GM18511 (cell line): Measurements from ENCODE around the gene HOTAIR.

Source experiments
- ATAC-seq: cut with Tn5 transposase; IDR thresholded peaks from one replicate; pipeline ENCODE4 v1.9.1; 2021; ENCODE audit warnings: mild to moderate bottlenecking, moderate library complexity; ENCODE audit not compliant: unreplicated experiment

HOTAIR gene

DNA sequence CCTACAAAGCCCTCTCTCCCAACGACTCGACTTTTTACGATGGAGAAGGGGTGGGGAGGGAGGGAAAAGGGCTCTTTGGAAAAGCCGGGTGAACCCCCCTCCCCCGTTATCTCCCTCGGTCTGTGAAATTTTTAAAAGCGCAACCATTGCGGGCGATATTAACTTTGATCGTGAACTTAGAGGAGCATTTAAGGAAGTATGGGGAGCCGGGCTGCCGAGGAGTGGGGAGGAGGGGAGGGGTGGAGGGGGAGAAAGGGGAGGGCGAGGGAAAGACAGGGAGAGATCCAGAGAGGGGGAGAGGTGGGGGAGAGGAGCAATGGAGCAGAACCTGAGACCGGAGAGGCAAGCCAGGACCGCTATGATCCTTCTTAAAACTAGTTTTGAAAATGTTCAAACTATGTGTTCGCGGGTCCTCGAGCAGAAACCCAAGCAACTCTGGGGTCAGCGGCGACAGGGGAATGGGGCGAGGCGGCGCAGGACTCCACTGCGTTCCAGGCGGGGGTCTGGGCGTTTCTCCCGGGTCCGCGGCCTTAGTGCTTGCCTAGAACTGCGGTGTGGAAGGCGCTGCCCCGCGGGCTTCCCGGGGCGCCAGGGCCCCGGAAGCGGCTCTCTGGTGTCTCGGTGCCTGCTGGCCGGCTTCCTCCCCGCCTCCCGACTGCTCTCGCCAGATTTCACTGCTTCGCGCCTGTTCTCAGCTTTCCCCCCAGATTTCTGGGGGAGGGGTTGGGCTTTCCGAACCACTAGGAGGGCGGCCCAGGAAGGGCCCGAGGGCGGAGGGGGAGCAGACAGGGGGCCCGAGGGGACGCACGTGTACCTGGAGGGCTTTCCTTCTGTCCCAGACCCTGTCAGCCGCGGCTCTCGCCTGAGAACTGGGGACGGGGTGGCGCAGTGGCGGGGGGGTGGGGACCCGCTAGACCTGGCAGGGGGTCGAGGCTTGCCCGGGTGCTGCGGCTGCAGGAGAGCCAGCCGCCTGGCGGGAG lies at the start of gene HOTAIR:
Gene HOTAIR (minus strand): TSS at position 871 of the 980 bp plus-strand sequence.
- no peak for ATAC-seq

GRCh38 chr12:54024127-54024526 lies 49.4 kb upstream of the HOTAIR start:
- ATAC-seq = no peak

DNA sequence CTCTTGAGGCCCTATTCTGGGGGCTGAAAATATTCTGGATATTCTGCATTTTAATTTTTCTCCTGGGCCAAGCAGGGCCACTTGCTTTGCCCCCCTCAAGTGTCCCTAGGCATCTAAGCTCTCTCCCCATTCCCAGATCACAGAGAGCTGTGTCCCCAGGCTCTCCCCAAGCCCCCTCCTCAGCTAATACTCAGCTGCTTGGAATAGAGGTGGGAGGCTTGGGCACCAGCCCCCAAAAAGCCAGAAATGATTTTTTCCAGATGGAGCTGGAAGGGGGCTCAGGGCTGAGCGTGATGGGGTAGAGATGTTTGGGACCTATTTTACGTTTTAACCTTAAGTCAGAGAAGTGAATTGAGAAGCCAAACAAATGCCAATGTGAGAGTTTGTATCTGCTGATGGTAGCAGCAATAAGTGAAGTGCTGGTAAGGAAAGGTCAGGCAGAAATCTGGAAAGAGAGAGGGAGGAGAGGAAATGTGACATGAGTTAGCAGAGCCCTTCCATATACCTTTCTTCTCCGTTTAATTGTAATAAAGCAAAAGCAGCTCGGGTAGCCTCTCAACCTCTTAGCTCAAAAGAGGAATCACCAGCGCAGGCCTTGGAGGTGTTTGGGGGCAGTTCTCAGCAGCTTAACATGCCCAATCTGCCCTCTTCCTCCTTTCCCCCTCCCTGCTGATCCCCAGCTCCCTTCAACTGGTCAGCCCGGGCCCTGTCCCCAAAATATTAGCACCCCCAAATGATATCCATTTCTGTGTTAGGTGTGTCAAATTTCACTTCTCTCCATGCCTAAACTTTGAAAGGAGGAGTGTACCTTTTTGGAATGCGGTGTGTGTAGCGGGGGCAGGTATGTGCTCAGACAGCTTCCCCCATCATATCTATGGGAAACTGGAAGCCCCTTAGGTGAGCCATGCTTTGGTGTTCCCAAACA lies 48.5 kb upstream of the HOTAIR start:
- no peak for ATAC-seq

DNA sequence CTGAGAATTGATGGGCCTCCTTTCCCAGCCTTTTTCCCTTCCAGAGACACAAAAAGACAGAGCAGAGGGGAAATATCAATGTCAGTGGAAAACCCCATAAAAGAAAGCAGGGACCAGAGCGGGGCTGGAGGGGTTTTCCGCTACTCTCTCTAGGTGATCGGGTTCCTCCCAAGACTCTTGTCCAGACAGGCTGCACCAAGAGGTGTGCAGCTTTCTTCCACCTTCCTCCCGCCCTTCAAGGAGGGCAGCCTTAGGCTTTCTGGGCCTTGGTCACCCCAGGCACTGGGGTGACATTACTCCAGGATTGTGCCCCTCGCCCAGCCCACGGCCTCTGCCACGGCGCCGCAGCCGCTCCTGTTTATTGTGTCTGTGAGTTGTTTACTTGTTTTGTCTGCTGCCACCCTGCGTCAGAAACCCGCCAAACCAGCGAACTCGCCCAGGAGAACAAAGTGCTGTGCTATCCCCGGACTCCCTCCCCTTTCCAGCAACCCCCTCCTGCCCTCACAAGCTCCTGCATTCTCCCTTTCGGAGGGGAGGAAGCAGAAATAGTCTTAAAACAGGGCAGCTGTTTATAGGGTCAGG lies 46.8 kb upstream of the HOTAIR start:
- ATAC-seq = no peak

- ATAC-seq = no peak
These were observed 46.0 kb upstream of the HOTAIR start for GRCh38 chr12:54020591-54021405.

DNA sequence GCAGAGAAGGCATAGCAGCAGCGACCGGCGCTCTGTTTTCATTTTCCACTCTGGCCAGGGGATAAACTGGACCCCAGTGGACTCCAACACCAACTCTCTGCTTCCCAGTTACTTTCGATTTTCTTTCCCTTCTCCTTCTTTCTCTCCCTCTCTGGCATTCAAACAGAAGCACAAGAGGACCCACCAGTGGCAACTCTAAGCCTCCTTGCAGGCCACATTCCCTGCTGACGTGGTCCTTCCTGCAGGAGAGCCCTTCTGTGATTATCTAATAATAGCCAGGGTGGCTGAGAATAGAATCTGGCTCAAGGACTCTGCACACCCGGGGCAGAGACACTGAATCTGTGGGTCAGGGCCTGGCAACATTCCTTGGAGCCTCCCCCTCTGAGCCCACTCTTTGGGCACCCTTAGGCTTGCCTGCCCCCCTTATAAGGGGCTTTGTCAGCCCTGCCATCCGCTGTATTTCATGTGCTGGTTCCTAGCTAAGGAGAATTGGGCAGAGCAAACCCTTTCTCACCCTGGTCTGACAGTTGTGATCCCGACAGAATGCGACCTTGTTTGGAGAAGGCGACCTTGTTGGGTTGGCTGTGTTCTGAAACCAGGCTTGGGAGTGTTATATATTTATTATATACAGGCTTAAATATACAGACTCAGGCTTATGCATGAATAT lies 45.3 kb upstream of the HOTAIR start:
- no peak for ATAC-seq

- ATAC-seq = no peak
These were observed 44.5 kb upstream of the HOTAIR start for GRCh38 chr12:54019091-54019811.

GRCh38 chr12:54018468-54018984 lies 43.8 kb upstream of the HOTAIR start:
- no peak for ATAC-seq

DNA sequence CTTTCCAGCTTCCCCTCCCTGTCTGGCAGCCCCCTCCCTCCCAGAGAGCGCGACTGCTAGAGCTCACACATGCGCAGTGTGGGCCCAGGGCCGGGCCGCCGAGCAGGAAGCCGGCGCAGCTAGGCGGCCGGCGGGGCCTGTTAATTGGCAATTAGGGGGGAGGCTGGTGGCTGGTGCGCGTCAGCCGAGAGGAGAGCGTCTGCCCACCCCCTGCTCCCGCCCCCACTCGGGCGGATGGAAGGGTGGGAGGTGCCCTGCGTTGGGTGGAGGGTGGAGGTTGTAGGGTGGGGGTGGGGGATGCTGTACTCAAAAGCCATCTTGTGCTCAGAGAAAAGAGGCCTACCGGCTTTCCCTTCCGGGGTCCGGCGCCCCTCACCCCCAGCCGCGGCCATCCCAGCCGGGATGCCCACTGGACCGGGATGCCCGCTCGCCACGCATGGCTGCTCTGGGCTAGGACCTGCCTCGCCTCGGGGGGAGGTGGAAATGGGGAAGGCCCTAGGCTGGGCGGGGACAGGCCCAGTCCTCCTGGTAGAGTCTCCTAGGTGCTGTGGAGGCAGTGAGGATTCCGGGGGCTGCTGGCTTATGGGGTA lies 43.2 kb upstream of the HOTAIR start:
- ATAC-seq = peak; percentile 91

GRCh38 chr12:54017027-54017788 lies 42.5 kb upstream of the HOTAIR start:
- peak; percentile 56 for ATAC-seq

DNA sequence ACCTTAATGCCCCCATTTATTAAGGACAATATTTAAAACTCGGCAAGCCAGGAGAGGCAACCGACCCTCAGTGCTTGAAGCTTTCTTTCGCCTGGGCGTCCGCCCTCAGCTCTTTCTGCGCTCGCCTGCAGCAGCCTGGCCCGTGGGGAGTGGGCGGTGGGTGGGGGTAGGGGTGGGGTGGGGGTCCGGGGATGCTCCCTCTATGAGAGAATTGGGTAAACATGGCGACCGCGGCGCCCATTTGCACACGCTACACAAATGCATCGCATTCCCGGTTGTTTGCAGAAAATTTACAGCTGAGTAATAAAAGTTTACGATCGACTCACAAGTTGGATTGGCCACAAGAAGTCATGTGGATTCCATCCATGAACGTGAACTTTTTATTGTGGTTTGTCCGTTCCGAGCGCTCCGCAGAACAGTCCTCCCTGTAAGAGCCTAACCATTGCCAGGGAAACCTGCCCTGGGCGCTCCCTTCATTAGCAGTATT lies 41.8 kb upstream of the HOTAIR start:
- no peak for ATAC-seq

DNA sequence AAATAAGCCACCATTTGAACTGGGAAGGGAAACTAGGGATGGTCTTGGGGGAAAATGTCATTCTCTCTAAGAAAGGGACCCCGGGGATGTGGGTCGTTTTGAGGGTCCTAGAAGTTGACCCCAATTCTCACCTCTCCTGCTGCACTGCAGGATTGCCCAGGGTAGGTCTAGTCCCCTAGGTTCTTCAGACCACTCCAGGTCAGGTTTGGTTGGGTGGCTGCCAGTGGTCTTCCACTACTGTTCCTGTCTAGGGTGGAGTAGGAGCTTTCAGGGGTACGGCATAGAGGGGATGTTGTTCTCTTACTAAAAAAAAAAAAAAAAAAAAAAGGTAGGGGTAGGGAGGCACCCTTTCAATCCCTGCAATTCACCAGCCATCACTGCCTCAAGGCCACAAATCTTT lies 41.3 kb upstream of the HOTAIR start:
- no peak for ATAC-seq

DNA sequence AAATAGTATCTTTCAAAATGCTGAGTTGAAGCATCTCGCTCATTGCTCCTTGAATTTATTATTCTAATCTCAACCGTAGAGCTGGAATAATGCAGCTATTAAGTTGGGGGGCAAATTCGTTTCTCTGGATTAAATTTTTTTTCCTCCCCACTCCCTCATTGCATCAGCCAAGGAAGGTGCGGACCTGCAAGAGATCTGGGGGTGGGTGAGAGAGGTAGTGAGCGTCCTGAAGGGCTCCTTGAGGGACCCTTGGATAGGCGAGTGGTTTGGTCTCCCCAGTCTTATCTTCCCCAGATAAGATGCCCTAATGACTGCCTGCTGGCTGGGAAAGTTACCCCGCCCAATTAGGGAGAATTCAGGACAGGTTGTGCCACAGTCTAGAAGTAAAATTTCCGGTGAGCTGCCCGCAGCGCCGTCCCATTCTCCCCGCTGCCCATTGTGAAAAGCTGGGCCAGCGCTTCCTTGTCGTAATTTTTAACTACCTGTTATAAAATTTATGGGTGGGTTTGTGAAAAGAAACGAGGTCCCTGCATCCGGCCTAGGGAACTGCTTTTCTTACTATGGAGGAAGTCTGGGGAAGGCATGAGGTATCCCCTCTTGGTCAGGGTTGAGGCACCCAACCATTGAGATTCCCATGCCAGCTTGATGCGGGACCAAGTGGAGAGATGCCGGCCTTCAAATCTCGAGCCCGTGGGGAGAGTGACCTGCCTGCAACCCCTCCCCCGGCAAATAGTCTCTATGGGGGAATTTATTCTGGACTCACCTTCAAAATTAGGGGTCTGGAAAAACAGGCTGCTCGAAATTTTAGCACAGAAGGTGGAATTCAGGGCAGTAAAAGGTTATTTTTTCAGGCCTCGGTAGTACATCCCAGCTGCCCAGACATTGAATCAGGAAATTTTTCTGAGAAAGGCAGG lies 40.5 kb upstream of the HOTAIR start:
- no peak for ATAC-seq

DNA sequence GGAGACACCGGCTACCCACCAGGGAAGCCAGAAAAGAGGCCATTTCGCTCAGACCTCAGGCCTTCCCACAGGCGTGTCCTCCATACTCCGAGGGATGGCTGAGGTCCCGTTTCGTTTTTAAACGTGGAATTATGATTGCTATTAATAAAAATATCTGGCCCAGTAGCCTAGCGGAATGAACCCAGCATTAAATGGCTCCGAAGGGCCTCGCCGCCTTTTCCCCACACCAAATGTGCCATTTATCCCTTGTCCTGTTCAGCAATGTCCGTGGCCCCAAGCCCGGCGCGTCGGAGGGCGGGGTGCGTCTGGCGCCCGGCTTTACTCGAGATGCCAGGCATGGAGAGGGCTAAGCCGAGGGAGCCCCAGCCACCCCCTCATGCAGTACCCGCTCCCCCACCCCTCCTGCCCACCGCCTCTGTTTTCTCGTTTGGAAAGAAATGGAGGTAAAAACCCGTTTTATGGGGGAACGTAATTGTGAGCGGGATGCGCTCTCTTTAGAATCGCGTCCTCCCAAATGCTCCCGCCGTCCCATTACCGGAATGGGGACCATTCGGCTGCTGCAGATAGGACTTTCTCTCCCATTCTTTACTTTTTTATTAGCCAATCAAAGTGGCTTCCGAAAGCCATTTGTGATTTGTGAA lies 39.7 kb upstream of the HOTAIR start:
- ATAC-seq = no peak

- no peak for ATAC-seq
These were observed 38.1 kb upstream of the HOTAIR start for GRCh38 chr12:54012631-54013409.
